SK-N-SH (cell line): ENCODE measurements around the gene SHMT2. TPM values are rescaled to one million over a fixed set of nuclear protein-coding genes. Genes with fewer than 3 reads are reported as not detected.

ENCODE experiments used
- CTCF ChIA-PET: fragments of 300-600, 350-600 bp; formaldehyde crosslinking; extraction: SDS; loops from one replicate; lab custom pipeline; 2021; lab: Yijun Ruan, JAX
- POLR2A ChIA-PET: fragments of 350-600 bp; sonication (Branson Sonifier 250); formaldehyde crosslinking; extraction: SDS; loops from one replicate; lab custom pipeline; 2020; ENCODE audit warnings: antibody characterized with exemption, inconsistent platforms; lab: Yijun Ruan, JAX
- DNase-seq: peaks from one replicate; pipeline ENCODE4 v3.0.0; 2012
- H2AFZ ChIP-seq: fragments of 200-600 bp; sonication (generic); 2 replicates; pipeline ENCODE4 v1.8.1; 2016; ENCODE audit warnings: antibody characterized with exemption, mild to moderate bottlenecking, low read depth
- H3F3A ChIP-seq: fragments of 200-600 bp; sonication (generic); replicated peaks from 2 replicates; pipeline ENCODE3; 2016; ENCODE audit warnings: antibody characterized with exemption, mild to moderate bottlenecking; ENCODE audit not compliant: insufficient read depth
- H3K27ac ChIP-seq, 2 experiments: fragments of 200-500 bp in 1 of 2; fragments of 200-600 bp in 1 of 2; sonication (Bioruptor generic) in 1 of 2; sonication (generic), shearing (Covaris generic) in 1 of 2; 2 replicates each; pipeline versions ENCODE4 v1.5.1 to v1.6.1; 2014 to 2016; ENCODE audit warnings: low read depth in 2 of 2, inconsistent platforms in 1 of 2, low read length in 1 of 2, mild to moderate bottlenecking in 1 of 2, mixed read lengths in 1 of 2
- H3K27me3 ChIP-seq: fragments of 200-600 bp; sonication (generic), shearing (Covaris generic); 2 replicates; pipeline ENCODE4 v1.6.1; 2016; ENCODE audit warnings: mixed run types; ENCODE audit not compliant: insufficient read depth
- H3K36me3 ChIP-seq, 2 experiments: fragments of 200-500 bp in 1 of 2; fragments of 200-600 bp in 1 of 2; sonication (Bioruptor generic) in 1 of 2; sonication (generic) in 1 of 2; replicated peaks in 1 of 2; 2 replicates each; pipeline versions ENCODE3 to v1.5.1; 2014 to 2016; ENCODE audit warnings: low read length in 1 of 2, mild to moderate bottlenecking in 1 of 2; ENCODE audit not compliant: insufficient read depth in 2 of 2, control insufficient read depth in 1 of 2
- H3K4me1 ChIP-seq, 2 experiments: fragments of 200-500 bp in 1 of 2; fragments of 200-600 bp in 1 of 2; sonication (Bioruptor generic) in 1 of 2; sonication (generic), shearing (Covaris generic) in 1 of 2; 2 replicates each; pipeline versions ENCODE4 v1.5.1 to v1.6.1; 2014 to 2016; ENCODE audit warnings: low read depth in 1 of 2, low read length in 1 of 2, mixed run types in 1 of 2; ENCODE audit not compliant: insufficient read depth in 2 of 2, control insufficient read depth in 1 of 2
- H3K4me2 ChIP-seq: fragments of 200-600 bp; sonication (generic), shearing (Covaris generic); 2 replicates; pipeline ENCODE4 v1.6.1; 2017; ENCODE audit warnings: mixed run types
- H3K4me3 ChIP-seq, 2 experiments: fragments of 200-500 bp in 1 of 2; fragments of 200-600 bp in 1 of 2; sonication (Bioruptor generic) in 1 of 2; sonication (generic), shearing (Covaris generic) in 1 of 2; 2 replicates each; pipeline versions ENCODE4 v1.5.1 to v1.8.1; 2014 to 2016; ENCODE audit warnings: low read depth in 2 of 2, inconsistent platforms in 1 of 2, low read length in 1 of 2, mild to moderate bottlenecking in 1 of 2, mixed read lengths in 1 of 2, moderate library complexity in 1 of 2
- H3K79me2 ChIP-seq: fragments of 200-600 bp; sonication (generic); 2 replicates; pipeline ENCODE4 v1.8.1; 2017; ENCODE audit warnings: mild to moderate bottlenecking; ENCODE audit not compliant: insufficient read depth
- H3K9ac ChIP-seq: fragments of 200-600 bp; sonication (generic); 2 replicates; pipeline ENCODE4 v1.6.1; 2017; ENCODE audit warnings: mixed run types
- H3K9me2 ChIP-seq: fragments of 200-600 bp; sonication (generic); 2 replicates; pipeline ENCODE4 v1.6.1; 2017; ENCODE audit warnings: mixed run types
- H3K9me3 ChIP-seq: fragments of 200-600 bp; sonication (generic); 2 replicates; pipeline ENCODE4 v1.6.1; 2017; ENCODE audit warnings: mixed run types, mild to moderate bottlenecking, moderate library complexity
- H4K20me1 ChIP-seq: fragments of 200-600 bp; sonication (generic); 2 replicates; pipeline ENCODE4 v1.6.1; 2017; ENCODE audit warnings: mild to moderate bottlenecking, mixed run types; ENCODE audit not compliant: insufficient read depth
- CHD2 ChIP-seq: fragments of 150-350 bp; IDR thresholded peaks from 2 replicates; pipeline ENCODE4 v1.6.1; 2018; ENCODE audit warnings: low read length; ENCODE audit not compliant: partially characterized antibody
- ELF1 ChIP-seq: IDR thresholded peaks from 2 replicates; pipeline ENCODE4 v1.4.0; 2012
- EZH2phosphoT487 ChIP-seq: fragments of 200-600 bp; sonication (generic); IDR thresholded peaks from 2 replicates; pipeline ENCODE4 v1.6.1; 2017; ENCODE audit warnings: low read depth, mixed run types, mild to moderate bottlenecking, antibody characterized with exemption, moderate library complexity, borderline replicate concordance
- GABPA ChIP-seq: IDR thresholded peaks from 2 replicates; pipeline ENCODE4 v1.4.0; 2012; ENCODE audit warnings: low read depth, mild to moderate bottlenecking
- GATA2 ChIP-seq: sonication (generic); formaldehyde crosslinking; IDR thresholded peaks from 2 replicates; pipeline ENCODE4 v1.5.0; 2020; ENCODE audit warnings: mild to moderate bottlenecking, missing genetic modification reagents
- JUND ChIP-seq: IDR thresholded peaks from 2 replicates; pipeline ENCODE4 v1.4.0; 2012
- MEF2A ChIP-seq: IDR thresholded peaks from 2 replicates; pipeline ENCODE4 v1.4.0; 2012; ENCODE audit warnings: low read depth, borderline replicate concordance
- NFIC ChIP-seq: IDR thresholded peaks from 2 replicates; pipeline ENCODE4 v1.4.0; 2012; ENCODE audit warnings: borderline replicate concordance
- NRF1 ChIP-seq: IDR thresholded peaks from 2 replicates; pipeline ENCODE4 v1.6.1; 2012; ENCODE audit warnings: low read depth, mild to moderate bottlenecking, low read length
- POLR2AphosphoS5 ChIP-seq: IDR thresholded peaks from 2 replicates; pipeline ENCODE4 v1.6.1; 2012; ENCODE audit warnings: low read depth, low read length
- RAD21 ChIP-seq: IDR thresholded peaks from 2 replicates; pipeline ENCODE4 v1.6.1; 2012; ENCODE audit warnings: mild to moderate bottlenecking, low read length
- RCOR1 ChIP-seq: fragments of 150-350 bp; IDR thresholded peaks from 2 replicates; pipeline ENCODE4 v1.6.1; 2017; ENCODE audit warnings: antibody characterized with exemption, low read length
- SMC3 ChIP-seq: IDR thresholded peaks from 2 replicates; pipeline ENCODE4 v1.6.1; 2012; ENCODE audit warnings: low read depth, low read length, improper control_type of control experiment
- TCF12 ChIP-seq: IDR thresholded peaks from 2 replicates; pipeline ENCODE4 v1.4.0; 2012
- USF1 ChIP-seq: IDR thresholded peaks from 2 replicates; pipeline ENCODE4 v1.4.0; 2012; ENCODE audit warnings: low read depth, borderline replicate concordance
- USF2 ChIP-seq: fragments of 150-350 bp; IDR thresholded peaks from 2 replicates; pipeline ENCODE4 v1.6.1; 2017; ENCODE audit warnings: antibody characterized with exemption, low read length, low read depth, borderline replicate concordance
- YY1 ChIP-seq: IDR thresholded peaks from 2 replicates; pipeline ENCODE4 v1.4.0; 2012; ENCODE audit warnings: low read depth, mild to moderate bottlenecking
- WGBS: methylation state at CpG from one replicate; pipeline ENCODE4 v1.1.6; 2017; ENCODE audit warnings: low lambda C conversion rate; 5-methylcytosine and 5-hydroxymethylcytosine counted together
- polyA plus RNA-seq, 3 experiments: library from polyadenylated mRNA; depleted of rRNA; stranded (reverse); fragments of >200 nt; gene quantifications; 2 replicates each; pipeline ENCODE4 v1.2.3, GENCODE V29; 2012

SHMT2 gene
- polyA plus RNA-seq, 1 of the 3 experiments (the other 2 are of a cell fraction), result 204 TPM

GRCh38 chr12:57221169-57221917 is 8.2 kb upstream of the SHMT2 start:
- H3K9me3 ChIP-seq, result no peaks in the 10 kb centered on the region
- TF ChIP-seq SMC3 (no peak), NRF1 (no peak), GABPA (no peak), YY1 (no peak), TCF12 (no peak), RCOR1 (no peak), NFIC (no peak), CHD2 (no peak), USF2 (no peak), JUND (no peak)
- H3K79me2 ChIP-seq, result no peaks in the 10 kb centered on the region
- no peak overlapping the region for H3K4me3 ChIP-seq
- WGBS, result 64% methylated on average over 14 of the region's 24 CpGs
- POLR2A ChIA-PET, result no interaction called here
- H3K9ac ChIP-seq, result no peak overlapping the region
- CTCF ChIA-PET, result interaction anchor here (13.3 kb wide), 1 partner anchor 19 kb away, joined by 271 read pairs; a partner anchor contains a TSS
- no peak overlapping the region for H3K27ac ChIP-seq
- H2AFZ ChIP-seq, result no peak overlapping the region
- no peak overlapping the region for H3K4me2 ChIP-seq
- no peak for DNase-seq
- no peaks in the 10 kb centered on the region for H3K9me2 ChIP-seq
- H3K4me1 ChIP-seq, result peaks cover 0 to 14% of the 10 kb centered on the region in 2 experiments; a peak in 1 of 4 replicates
- no peaks in the 10 kb centered on the region for H4K20me1 ChIP-seq
- no peaks in the 10 kb centered on the region for H3F3A ChIP-seq
- peaks cover 36% of the 10 kb centered on the region for H3K27me3 ChIP-seq
- H3K36me3 ChIP-seq, result no peaks in the 10 kb centered on the region

- Histone ChIP-seq H4K20me1 (no peaks in the 10 kb centered on the region), H2AFZ (no peak overlapping the region), H3K4me1 (peaks cover 0 to 4% of the 10 kb centered on the region in 2 experiments; a peak in 1 of 4 replicates), H3F3A (no peaks in the 10 kb centered on the region), H3K9me2 (no peaks in the 10 kb centered on the region), H3K9ac (no peak overlapping the region), H3K27ac (no peak overlapping the region), H3K36me3 (no peaks in the 10 kb centered on the region), H3K27me3 (peaks cover 36% of the 10 kb centered on the region; the same call in 1 of the 2 replicates), H3K4me3 (no peak overlapping the region), H3K4me2 (no peak overlapping the region), H3K79me2 (no peaks in the 10 kb centered on the region), H3K9me3 (no peaks in the 10 kb centered on the region)
- DNase-seq, result no peak
- ChIA-PET CTCF (interaction anchor here (0.7 to 31.5 kb wide), 3 partner anchors 10 to 240 kb away, joined by 3 to 937 read pairs (median 271); partner anchors contain the start of gene NXPH4), POLR2A (no interaction called here)
- WGBS, result 81% methylated on average over 13 of the region's 13 CpGs
- no peak for TF ChIP-seq ELF1
- no peak for TF ChIP-seq YY1
- TF ChIP-seq GATA2 (CRISPR knock-in tag), result no peak
- no peak for TF ChIP-seq USF1
- no peak for TF ChIP-seq POLR2AphosphoS5
- no peak for TF ChIP-seq MEF2A
- TF ChIP-seq RAD21, result no peak
- TF ChIP-seq EZH2phosphoT487, result no peak
Observed at GRCh38 chr12:57222286-57223190, 7.0 kb upstream of the SHMT2 start.
